ENCODE results near the gene ZNF282. TPM values are rescaled to one million over a fixed set of nuclear protein-coding genes. Genes with fewer than 3 reads are reported as not detected.

ZNF282 gene
- total RNA-seq, 1 donor from 2014 or later = 53.5 TPM

Other genes starting within 250 kb of the ZNF282 start
- gene PDIA4, start 167.0 kb upstream of the ZNF282 start, total RNA-seq = 238 TPM in 2 replicates
- 18.0 and 20.6 TPM in 2 replicates for gene ZNF786, start 104.8 kb upstream of the ZNF282 start, total RNA-seq
- 5.3 and 8.0 TPM in 2 replicates for gene ZNF425, start 69.2 kb upstream of the ZNF282 start, total RNA-seq
- 16.7 and 17.5 TPM in 2 replicates for gene ZNF398, start 48.1 kb upstream of the ZNF282 start, total RNA-seq
- gene ZNF212, start 44.1 kb downstream of the ZNF282 start, total RNA-seq = 19.4 and 19.5 TPM in 2 replicates
- gene ZNF783, start 66.7 kb downstream of the ZNF282 start, total RNA-seq = 17.5 and 18.5 TPM in 2 replicates